GM18499 (cell line): ENCODE data around the gene RSRC2.

ENCODE experiments used
- ATAC-seq: cut with Tn5 transposase; IDR thresholded peaks from one replicate; pipeline ENCODE4 v1.9.1; 2021; ENCODE audit warnings: moderate number of reproducible peaks; ENCODE audit not compliant: insufficient read depth, unreplicated experiment

The RSRC2 gene

DNA sequence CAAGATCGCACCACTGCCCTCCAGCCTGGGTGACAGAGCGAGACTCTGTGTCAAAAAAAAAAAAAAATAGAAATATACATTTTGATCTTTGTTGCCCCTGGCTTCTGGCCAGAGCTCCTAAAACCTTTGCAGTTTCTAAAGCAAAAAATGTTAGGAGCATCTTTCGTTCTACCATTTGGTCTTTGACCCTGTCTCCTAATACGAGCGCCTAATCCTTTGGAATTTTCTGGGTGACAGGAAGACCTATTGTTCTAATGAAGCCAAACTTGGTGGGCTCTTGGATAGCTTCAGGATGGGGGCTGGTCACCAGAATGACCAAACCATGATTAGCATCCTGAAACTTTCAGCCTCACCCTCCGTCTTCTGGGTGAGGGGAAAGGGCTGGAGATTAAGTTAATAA is 72.0 kb downstream of the RSRC2 start:
- ATAC-seq = no peak

DNA sequence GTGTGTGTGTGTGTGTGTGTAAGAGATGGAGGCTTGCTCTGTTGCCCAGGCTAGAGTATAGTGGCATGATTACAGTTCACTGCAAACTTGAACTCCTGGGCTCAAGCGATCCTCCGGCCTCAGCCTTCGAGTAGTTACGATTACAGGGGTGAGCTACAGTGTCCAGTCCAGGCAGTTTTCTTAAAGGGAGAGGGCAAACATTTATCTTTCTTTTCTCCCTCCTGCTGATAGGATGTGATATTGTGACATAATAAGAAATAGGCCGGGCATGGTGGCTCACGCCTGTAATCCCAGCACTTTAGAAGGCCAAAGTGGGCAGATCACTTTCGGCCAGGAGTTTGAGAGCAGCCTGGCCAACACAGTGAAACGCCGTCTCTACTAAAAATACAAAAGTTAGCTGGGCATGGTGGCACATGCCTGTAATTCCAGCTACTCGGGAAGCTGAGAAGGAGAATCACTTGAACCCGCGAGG is 72.5 kb downstream of the RSRC2 start:
- no peak for ATAC-seq
